GM19099 (cell line): ENCODE measurements around the gene EDDM3A.

Source experiments
- POLR2A ChIP-seq: IDR thresholded peaks from 3 replicates; pipeline ENCODE4 v1.6.1; 2011; ENCODE audit warnings: low read depth; ENCODE audit not compliant: insufficient read length; ENCODE audit errors: extremely low read depth

EDDM3A gene

DNA sequence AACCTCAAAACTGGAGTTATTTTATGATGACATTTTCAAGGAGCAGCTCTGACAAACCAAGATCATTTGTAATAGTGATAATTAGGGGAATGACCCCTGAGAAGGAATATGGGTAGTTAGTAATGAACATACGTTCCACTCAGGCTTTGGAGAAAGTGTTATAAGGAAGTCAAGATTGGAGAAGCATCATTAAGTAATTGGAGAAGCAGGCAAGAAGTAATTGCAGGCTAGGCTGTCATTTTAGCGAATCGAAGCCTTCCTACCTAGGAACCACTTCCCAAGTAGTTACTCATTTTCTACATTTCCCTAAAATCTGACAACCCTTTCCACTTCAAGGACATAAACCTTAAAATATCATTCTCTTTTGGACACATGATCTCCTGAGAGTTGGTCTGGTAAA lies 23.7 kb downstream of the EDDM3A start:
- TF ChIP-seq POLR2A = no peak

DNA sequence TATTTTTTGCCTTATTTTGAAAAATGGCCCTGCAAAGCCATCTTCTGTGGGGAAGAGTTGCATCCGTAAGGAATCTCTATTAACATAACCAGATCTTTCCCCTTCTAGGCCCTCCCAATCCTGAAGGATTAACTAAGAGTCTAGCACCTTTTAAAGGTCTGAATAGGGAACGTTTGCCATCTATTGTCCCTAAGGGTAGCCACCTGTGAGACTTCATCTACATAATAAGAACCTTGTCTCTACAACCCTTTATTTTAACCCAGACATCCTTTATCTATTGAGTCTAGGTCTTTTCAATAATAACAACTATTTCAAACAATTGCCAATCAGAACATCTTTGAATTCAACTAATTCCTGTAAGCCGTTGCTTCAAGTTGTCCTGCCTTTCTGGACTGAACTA lies 27.0 kb downstream of the EDDM3A start:
- no peak for TF ChIP-seq POLR2A

DNA sequence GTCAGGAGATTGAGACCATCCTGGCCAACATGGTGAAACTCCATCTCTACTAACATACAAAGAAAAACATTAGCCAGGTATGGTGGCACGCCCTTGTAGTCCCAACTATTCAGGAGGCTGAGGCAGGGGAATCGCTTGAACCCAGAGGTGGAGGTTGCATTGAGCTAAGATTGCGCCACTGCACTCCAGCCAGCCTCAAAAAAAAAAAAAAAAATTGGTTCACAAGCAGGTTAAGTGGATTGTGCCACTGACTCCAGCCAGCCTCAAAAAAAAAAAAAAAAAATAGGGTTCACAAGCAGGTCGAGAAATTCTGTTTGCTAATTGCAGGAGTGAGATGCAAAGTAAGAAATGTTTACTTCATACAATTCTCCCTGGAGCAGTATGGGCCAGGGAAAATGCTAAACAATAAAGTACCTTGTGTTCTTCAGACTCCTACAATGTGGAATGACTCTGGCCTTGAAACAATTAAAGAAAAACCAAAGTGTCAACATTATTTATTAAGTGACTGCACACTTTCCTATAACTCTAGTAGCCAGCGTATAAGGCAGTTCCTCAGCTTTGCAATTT lies 28.7 kb downstream of the EDDM3A start:
- TF ChIP-seq POLR2A = no peak

DNA sequence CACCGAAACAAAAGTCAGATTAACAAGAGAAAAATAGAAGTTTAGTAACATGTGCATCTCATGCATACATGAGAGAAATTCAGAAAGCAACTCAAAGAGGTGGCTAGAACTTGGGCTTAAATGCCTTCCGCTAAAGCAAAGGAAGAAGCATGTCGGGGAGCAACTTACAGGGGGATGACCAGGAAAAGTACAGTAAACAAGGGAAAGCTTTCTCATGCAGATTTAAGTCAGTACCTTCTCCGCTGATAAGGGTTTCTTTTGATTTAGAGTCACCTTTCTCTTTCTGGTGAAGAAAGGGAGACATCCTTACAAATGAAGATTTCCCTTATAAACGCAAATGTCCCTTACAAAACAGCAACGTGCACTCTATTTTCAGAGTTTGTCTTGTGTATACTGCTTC lies 29.4 kb downstream of the EDDM3A start:
- no peak for TF ChIP-seq POLR2A

DNA sequence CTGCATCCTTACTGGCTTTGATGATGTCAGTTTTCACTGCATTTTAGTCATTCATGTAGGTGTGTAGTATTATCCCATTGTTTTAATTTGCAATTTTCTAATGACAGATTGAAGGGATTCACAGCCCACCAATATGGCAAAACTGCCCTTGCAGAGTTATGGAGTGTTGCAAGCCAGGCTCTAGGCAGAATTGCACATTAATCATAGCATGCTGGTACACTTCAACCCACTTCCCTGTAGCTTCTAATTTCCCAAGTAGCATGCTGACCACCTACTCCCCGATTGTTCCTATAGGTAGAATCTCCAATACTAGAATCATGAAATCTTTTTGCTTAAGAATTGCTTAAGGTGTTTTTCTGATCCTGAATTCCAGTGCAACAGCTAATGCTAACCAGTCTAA lies 30.2 kb downstream of the EDDM3A start:
- TF ChIP-seq POLR2A = no peak

DNA sequence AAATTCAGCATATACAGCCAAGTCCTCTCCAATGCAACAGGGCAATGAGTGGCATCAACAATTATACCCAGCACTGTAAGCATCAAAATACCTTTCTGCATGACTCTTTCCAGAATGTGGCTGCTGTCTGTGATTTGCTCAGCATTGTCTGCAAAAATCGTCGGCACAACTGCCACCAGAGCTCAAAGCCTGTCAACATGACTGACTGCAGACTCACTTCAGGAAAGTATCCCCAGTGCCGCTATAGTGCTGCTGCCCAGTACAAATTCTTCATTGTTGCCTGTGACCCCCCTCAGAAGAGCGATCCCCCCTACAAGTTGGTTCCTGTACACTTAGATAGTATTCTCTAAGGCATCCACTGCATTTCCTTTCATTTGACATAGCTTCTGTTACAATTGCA lies 36.1 kb downstream of the EDDM3A start:
- TF ChIP-seq POLR2A = no peak

DNA sequence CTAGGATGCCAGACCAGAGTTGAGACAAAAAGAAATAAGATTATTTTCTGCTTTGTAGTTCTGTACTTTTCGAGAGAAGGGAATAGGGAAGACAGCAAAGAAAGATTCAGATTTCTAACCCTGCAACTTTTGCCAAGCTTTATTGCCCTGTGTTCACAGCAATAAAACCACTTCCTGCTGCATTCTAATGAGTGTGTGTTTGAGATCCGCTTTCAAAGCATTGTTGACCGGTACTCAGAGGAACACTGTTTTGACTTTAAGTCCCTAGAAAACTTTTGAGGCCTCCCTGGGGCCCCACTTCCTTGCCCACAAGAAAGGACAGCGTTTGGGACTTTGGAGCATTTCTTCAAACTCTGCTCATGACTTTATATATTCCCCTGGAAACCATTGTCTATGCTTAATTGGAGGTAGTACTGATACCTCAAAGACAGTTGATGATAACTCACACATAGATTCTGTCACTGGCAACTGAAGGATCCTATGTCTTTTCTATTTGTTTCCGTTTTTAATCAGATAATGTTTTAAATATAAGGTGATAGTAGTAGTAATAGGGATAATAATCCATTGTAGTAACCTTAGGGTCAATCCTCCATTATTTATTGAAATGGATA lies 36.7 kb downstream of the EDDM3A start:
- TF ChIP-seq POLR2A = no peak

DNA sequence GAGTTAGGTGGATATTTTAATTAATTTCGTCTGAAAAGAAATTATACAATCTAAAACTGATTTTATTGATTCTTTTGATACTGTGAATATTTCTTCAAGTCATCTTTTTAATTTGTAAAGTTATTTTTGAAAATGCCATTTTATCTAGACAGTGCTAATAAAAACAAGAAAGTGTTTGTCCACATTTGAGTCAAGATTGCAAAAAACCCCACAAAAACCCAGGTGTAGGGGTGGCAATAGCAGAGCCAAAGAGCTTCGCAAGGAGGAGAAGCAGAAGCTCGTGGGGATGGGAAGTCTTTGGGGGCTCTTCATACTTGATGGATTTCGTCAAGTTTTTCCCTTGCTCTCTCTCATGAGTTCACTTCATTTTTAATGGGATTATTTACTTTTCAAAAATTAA lies 41.3 kb downstream of the EDDM3A start:
- TF ChIP-seq POLR2A = no peak

DNA sequence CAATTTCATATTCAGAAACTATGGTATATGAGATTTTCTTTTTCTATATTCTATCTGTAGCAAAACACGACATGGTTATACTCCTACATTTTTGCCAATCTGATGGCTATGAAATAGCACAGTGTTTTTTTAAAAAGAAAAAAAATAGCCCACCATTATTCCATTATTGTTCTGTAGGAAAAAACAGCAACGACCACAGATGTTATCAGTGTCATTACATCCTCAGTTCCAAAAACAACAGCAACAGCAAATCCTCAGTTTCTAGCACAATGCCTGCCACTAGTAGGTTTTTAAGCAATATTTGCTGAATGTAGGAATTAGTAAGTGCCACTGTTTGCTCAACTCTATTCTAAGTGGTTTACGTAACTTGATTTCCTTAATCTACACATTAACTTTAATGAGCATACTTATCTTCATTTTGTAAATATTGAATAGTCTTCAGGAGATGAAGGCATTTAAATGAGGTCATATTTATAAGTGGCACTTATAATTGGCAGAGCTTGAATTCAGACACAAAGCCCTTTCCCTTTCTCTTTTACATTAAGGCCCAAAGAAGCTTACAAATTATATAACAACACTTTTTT lies 43.6 kb downstream of the EDDM3A start:
- TF ChIP-seq POLR2A = no peak

DNA sequence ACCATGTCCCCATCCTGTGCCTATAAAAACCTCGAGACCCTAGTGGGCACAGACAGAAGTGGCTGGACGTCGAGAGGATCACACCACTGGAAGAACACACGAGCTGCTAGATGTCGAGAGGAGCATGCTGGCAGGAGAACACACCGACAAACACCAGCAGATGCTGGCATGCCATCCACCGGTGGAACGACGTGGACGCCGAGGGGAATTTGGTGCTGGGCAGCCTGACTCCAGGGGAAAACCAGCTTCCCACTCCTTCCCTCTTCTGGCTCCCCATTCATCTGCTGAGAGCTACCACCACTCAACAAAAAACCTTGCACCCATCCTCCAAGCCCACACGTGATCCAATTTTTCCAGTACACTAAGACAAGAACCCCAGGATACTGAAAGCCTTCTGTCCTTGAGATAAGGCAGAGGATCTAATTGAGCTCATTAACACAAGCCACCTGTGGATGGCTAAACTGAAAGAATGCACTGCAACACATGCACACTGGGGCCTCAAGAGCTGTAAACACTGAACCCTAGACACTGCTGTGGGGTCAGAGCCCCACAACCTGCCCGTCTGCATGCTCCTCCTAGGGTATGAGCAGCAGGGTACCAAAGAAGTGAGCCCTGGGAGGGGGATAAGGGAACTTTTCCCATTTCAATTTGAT lies 44.9 kb downstream of the EDDM3A start:
- TF ChIP-seq POLR2A = no peak

DNA sequence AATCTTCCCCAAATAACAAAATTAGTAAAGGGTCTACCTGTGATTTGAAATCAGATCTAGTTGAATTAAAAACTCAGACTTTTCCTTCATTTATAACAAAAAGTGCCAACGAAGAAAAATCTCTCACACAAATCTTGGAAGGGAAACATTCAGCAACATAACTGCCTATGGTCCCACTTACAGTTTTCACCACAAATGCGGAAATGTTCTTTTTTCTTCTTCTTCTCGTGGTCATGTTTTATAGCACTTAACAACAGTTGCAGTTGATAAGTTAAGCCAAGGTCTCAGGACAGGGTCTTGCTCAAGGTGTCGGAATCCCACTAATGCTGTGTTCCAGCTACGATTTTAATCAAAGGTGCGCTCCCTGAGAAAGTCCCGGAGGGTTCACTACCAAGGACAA lies 45.5 kb downstream of the EDDM3A start:
- no peak for TF ChIP-seq POLR2A

DNA sequence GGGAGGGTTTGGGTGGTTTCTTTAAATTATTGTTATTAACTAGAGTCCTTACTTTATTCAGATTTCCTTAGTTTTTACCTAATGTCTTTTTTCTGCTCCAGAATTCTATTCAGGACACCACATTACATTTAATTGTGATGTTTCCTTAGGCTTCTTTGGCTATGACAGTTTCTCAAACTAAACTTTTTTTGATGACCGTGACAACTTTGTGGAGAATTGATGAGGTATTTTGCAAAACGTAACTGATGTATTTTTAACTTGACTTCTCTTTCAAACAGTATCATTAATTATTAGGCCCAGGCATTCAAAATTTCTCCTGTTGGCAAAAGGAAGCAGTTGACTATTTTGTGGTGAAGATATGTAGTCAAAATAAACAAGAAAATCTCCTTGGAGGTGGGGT lies 45.9 kb downstream of the EDDM3A start:
- TF ChIP-seq POLR2A = no peak

DNA sequence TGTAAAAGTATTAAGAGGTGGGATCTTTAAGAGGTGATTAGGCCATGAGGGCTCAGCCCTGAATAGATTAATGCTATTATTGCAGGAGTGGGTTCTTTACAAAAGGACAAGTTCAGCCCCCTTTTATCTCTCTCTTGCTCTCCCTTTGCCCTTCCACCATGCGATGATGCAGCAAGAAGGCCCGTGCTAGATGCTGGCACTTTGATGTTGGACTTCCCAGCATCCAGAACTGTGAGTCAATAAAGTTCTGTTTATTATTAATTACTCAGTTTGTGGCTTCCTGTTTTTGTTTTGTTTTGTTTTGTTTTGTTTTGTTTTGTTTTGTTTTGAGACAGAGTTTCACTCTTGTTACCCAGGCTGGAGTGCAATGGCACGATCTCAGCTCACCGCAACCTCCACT lies 46.9 kb downstream of the EDDM3A start:
- no peak for TF ChIP-seq POLR2A

DNA sequence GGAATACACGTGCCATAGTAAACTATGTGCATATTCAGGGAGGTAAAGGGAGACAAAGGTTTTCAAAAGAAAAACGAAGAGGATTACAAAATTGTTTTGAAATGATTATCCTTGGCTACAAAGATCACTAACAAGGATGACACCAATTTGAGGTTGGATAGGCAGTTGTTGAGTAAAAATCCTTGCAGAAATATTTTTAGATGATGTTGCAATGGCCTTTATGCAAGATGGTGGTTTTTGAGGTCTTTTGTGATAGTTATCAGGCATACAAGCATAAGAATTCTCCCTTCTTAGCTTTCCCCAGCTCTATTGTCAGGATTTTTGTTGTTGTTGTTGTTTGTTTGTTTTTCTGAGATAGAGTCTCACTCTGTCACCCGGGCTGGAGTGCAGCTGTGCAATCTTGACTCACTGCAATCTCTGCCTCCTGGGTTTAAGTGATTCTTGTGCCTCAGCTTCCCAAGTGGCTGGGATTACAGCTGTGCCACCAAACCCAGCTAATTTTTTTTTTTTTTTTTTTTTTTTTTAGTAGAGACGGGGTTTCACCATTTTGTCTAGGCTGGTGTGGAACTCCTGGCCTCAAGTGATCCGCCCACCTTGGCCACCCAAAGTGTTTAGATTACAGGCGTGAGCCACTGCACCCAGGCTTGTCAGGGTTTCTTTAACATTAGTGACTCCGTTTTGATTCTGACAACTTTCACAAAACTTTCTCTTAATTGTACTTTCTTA lies 49.1 kb downstream of the EDDM3A start:
- no peak for TF ChIP-seq POLR2A

DNA sequence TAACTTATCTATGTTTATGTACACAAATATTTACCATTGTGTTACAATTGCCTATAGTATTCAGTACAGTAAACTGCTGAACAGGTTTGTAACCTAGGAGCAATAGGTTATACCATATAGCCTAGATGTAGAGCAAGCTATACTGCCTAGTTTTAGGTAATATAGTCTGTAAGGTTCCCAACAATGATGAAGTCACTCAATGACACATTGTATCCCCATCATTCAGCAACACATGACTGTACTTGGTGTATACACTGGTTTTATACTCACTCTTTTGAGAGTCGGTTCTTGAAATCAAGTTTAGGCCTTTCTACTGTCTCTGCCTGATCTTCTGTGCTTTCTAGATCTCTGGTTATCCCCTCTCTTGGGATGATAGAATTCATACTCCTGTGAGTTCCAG lies 51.5 kb downstream of the EDDM3A start:
- no peak for TF ChIP-seq POLR2A
